K562 (cell line): ENCODE measurements around the gene CNTF. TPM values are rescaled to one million over a fixed set of nuclear protein-coding genes. Genes with fewer than 3 reads are reported as not detected.

Source experiments
- ATAC-seq: fragments of 200-7000 bp; cut with Tn5 transposase; 3 replicates; pipeline ENCODE4 v1.9.1; 2020; ENCODE audit warnings: moderate library complexity
- BruUV-seq: library from RNA; stranded (reverse); fragments of 400-500 nt; replicated peaks from 2 replicates; lab custom pipeline; 2021; lab: Mats Ljungman, UMichigan
- CTCF ChIA-PET: fragments of 300-600 bp; formaldehyde crosslinking; extraction: SDS; loops from one replicate; lab custom pipeline; 2021; ENCODE audit warnings: low intra/inter-chr PET ratio; lab: Yijun Ruan, JAX
- POLR2A ChIA-PET: fragments of 300-600, 350-650 bp; sonication (Branson Sonifier 250); formaldehyde crosslinking; extraction: SDS; loops from one replicate; lab custom pipeline; 2021; ENCODE audit warnings: antibody characterized with exemption, inconsistent platforms; lab: Yijun Ruan, JAX
- DNase-seq, 4 experiments: peaks; one replicate each; pipeline versions ENCODE4 v3.0.0 to v3.0.0-alpha.2; 2011 to 2018; ENCODE audit warnings: low spot score in 3 of 4, mixed read lengths in 3 of 4; ENCODE audit errors: extremely low read depth in 1 of 4
- FAIRE-seq: peaks from 2 replicates; lab custom pipeline; 2011; peaks lifted over from hg19 to GRCh38; lab: Jason Lieb, UNC
- H2AFZ ChIP-seq: 2 replicates; pipeline ENCODE4 v1.6.0; 2011; ENCODE audit warnings: low read depth, low read length, control low read depth, inconsistent platforms
- H3K27ac ChIP-seq: fragments of 200-600 bp; 3 replicates; pipeline ENCODE4 v1.8.0; 2011; ENCODE audit warnings: low read depth, mild to moderate bottlenecking, control low read depth, inconsistent platforms, low read length, moderate library complexity, mixed read lengths; ENCODE audit errors: extremely low read depth
- H3K27me3 ChIP-seq, 2 experiments: fragments of 300-600 bp in 1 of 2; 2 replicates in 1 of 2; 3 replicates in 1 of 2; pipeline versions ENCODE4 v1.6.0 to v1.8.0; 2011; ENCODE audit warnings: inconsistent platforms in 2 of 2, low read length in 2 of 2, mild to moderate bottlenecking in 1 of 2, mixed read lengths in 1 of 2, moderate library complexity in 1 of 2; ENCODE audit not compliant: control insufficient read depth in 2 of 2, insufficient read depth in 2 of 2
- H3K36me3 ChIP-seq: fragments of 300-600 bp; 3 replicates; pipeline ENCODE4 v1.8.0; 2011; ENCODE audit warnings: mild to moderate bottlenecking, low read length, inconsistent platforms; ENCODE audit not compliant: control insufficient read depth, insufficient read depth
- H3K4me1 ChIP-seq, 2 experiments: fragments of 200-600 bp in 1 of 2; replicated peaks in 1 of 2; 2 replicates in 1 of 2; 3 replicates in 1 of 2; pipeline versions ENCODE4 v1.5.1 to v1.8.0; 2011; ENCODE audit warnings: inconsistent platforms in 2 of 2, low read length in 2 of 2, mild to moderate bottlenecking in 1 of 2, mixed read lengths in 1 of 2, moderate library complexity in 1 of 2; ENCODE audit not compliant: control insufficient read depth in 2 of 2, insufficient read depth in 2 of 2
- H3K4me2 ChIP-seq: 2 replicates; pipeline ENCODE4 v1.6.1; 2011; ENCODE audit warnings: low read length, control low read depth, inconsistent platforms, mixed read lengths; ENCODE audit not compliant: insufficient read depth
- H3K4me3 ChIP-seq: fragments of 200-600 bp; sonication (generic), shearing (Covaris generic); 2 replicates; pipeline ENCODE4 v1.5.1; 2016; ENCODE audit warnings: control low read depth, inconsistent platforms
- H3K79me2 ChIP-seq: fragments of 200-600 bp; 3 replicates; pipeline ENCODE4 v1.8.0; 2011; ENCODE audit warnings: low read length, inconsistent platforms; ENCODE audit not compliant: control insufficient read depth, insufficient read depth
- H3K9ac ChIP-seq, 2 experiments: 2 replicates each; pipeline versions ENCODE4 v1.6.0 to v1.6.1; 2011; ENCODE audit warnings: low read depth in 2 of 2, low read length in 2 of 2, control low read depth in 1 of 2, inconsistent platforms in 1 of 2, mild to moderate bottlenecking in 1 of 2, mixed read lengths in 1 of 2; ENCODE audit not compliant: insufficient read depth in 1 of 2
- H3K9me1 ChIP-seq: one replicate; pipeline ENCODE4 v1.6.0; 2011; ENCODE audit warnings: inconsistent platforms, mild to moderate bottlenecking, low read length, moderate library complexity; ENCODE audit not compliant: control insufficient read depth, insufficient read depth
- H3K9me3 ChIP-seq: replicated peaks from 2 replicates; pipeline ENCODE4 v1.5.1; 2011; ENCODE audit warnings: low read depth, low read length, inconsistent platforms; ENCODE audit not compliant: control insufficient read depth, insufficient read depth
- H4K20me1 ChIP-seq: replicated peaks from 2 replicates; pipeline ENCODE4 v1.6.1; 2011; ENCODE audit warnings: low read length, inconsistent platforms, mixed read lengths; ENCODE audit not compliant: control insufficient read depth, insufficient read depth
- BHLHE40 ChIP-seq: IDR thresholded peaks from 2 replicates; pipeline ENCODE4 v1.6.1; 2011; ENCODE audit warnings: low read length, improper control_type of control experiment
- DNMT1 ChIP-seq: fragments of 450-650 bp; IDR thresholded peaks from 2 replicates; pipeline ENCODE4 v1.6.1; 2016; ENCODE audit warnings: antibody characterized with exemption, mild to moderate bottlenecking
- FOSL1 ChIP-seq: fragments of 200-800 bp; sonication (Bioruptor generic); conservative IDR thresholded peaks from 2 replicates; pipeline ENCODE4 v1.6.1; 2016; ENCODE audit warnings: missing genetic modification characterization, missing compliant biosample characterization
- MBD2 ChIP-seq: sonication (generic); IDR thresholded peaks from 2 replicates; pipeline ENCODE4 v1.6.1; 2016; ENCODE audit warnings: low read depth, borderline replicate concordance
- NRF1 ChIP-seq, 2 experiments: fragments of 450-650 bp; IDR thresholded peaks in 1 of 2; conservative IDR thresholded peaks in 1 of 2; 2 replicates each; pipeline ENCODE4 v1.6.1; 2014; ENCODE audit warnings: mild to moderate bottlenecking in 2 of 2
- RFX1 ChIP-seq: fragments of 450-650 bp; IDR thresholded peaks from 2 replicates; pipeline ENCODE4 v1.6.1; 2016; ENCODE audit warnings: mild to moderate bottlenecking, moderate library complexity
- TAF7 ChIP-seq: fragments of 450-650 bp; IDR thresholded peaks from 2 replicates; pipeline ENCODE4 v1.6.1; 2016; ENCODE audit warnings: missing genetic modification characterization, missing compliant biosample characterization
- ZNF324 ChIP-seq: fragments of 250-450 bp; sonication (Bioruptor Pico); IDR thresholded peaks from 2 replicates; pipeline ENCODE4 v1.4.0; 2020; ENCODE audit warnings: mild to moderate bottlenecking
- WGBS: fragments of 100-300 bp; shearing (Covaris generic); methylation state at CpG from one replicate; pipeline ENCODE4 v1.1.6; 2016; ENCODE audit warnings: low coverage, mixed read lengths; ENCODE audit not compliant: insufficient coverage; ENCODE audit errors: missing lambda C conversion rate; 5-methylcytosine and 5-hydroxymethylcytosine counted together
- in situ Hi-C: fragments of 300-500 bp; cut with MboI; formaldehyde crosslinking; loops from 4 replicates; pipeline ENCODE4 v1.15.0; 2018; ENCODE audit warnings: inconsistent platforms, mixed read lengths
- intact Hi-C: fragments of 100-400 bp; cut with micrococcal nuclease; formaldehyde crosslinking; loops from 2 replicates; pipeline ENCODE4 v1.14.2; 2022
- polyA plus RNA-seq, 8 experiments: library from polyadenylated mRNA; depleted of rRNA in 4 of 8; stranded (reverse) in 5 of 8; unstranded in 3 of 8; fragments of >200 nt; fragmentation: Nextera tagmentation in 2 of 8; fragmentation: Illumina TruSeq in 1 of 8; extraction: Ambion mirVana in 2 of 8; extraction: Trizol in 1 of 8; gene quantifications; 2 replicates each; pipeline versions ENCODE4 v1.2.1 to v1.2.3, GENCODE V29; 2011 to 2014; ENCODE audit warnings: inconsistent platforms in 1 of 8, missing spikeins in 1 of 8
- total RNA-seq, 7 experiments: library from RNA; depleted of rRNA in 6 of 7; stranded (reverse); fragments of >200 nt in 6 of 7; fragmentation: Illumina TruSeq in 2 of 7; extraction: Trizol in 2 of 7; gene quantifications; 2 replicates each; pipeline versions ENCODE4 v1.2.1 to v1.2.3, GENCODE V29; 2011 to 2021; ENCODE audit warnings: low replicate concordance in 1 of 7

The CNTF gene
- total and polyA plus RNA-seq, 9 of the 15 experiments (the other 6 are each of a cell fraction or from before 2014, with no cell fraction given), result 0.17 to 5.0 (median 2.3) TPM

DNA sequence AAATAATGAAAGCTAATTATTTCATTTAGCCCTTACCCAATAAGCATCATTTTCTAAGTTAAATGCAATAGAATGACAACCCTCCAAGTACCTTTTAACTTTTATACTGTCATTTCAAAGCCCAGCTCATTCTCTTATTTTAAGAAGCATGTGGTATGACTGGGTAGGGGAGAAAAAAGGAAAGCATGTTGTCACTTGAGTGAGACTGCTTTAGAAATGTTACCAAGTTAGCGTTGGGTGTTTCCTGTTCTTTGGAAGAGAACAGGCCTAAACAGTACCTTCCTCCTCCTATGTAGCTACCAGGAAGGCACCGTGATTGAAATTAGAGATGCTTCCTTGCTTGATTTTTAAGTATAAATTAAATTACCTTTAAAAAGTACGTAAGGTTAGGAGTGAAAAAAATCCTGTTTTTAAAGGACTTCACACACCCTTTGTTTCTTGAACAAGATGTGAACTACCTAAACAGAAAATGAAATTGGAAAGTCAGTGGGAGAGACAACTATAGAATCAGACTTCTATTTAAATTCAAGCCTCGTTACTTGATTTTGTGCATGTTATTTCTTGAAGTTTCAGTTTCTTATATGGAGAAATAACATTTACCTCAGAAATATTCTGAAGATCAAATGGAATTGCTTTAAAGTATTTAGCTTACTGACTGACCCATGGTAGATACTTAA lies 741 bp upstream of the CNTF start:
- Histone ChIP-seq H3K4me3 (no peak overlapping the region), H3K36me3 (peaks cover 95% of the 10 kb centered on the region), H3K4me2 (no peak overlapping the region), H3K27ac (no peak overlapping the region), H3K79me2 (0 out of 3 replicates have a peak, but pooled peaks cover 4% of the 10 kb centered on the region), H2AFZ (no peak overlapping the region), H3K9me3 (no peaks in the 10 kb centered on the region), H3K9me1 (no peaks in the 10 kb centered on the region), H3K4me1 (no peaks in the 10 kb centered on the region), H4K20me1 (no peaks in the 10 kb centered on the region), H3K9ac (no peak overlapping the region), H3K27me3 (no peaks in the 10 kb centered on the region)
- FAIRE-seq, result no peak
- CTCF ChIA-PET, result no interaction called here
- TF ChIP-seq TAF7 (tag) (no peak), FOSL1 (tag) (no peak), BHLHE40 (no peak), DNMT1 (no peak), NRF1 (conservative IDR thresholded peaks at IDR 0.05 in 1 of 2, IDR thresholded peaks at IDR 0.05 in 1 of 2) (no peak), ZNF324 (CRISPR knock-in tag) (no peak), MBD2 (no peak), RFX1 (no peak)
- BruUV-seq, result no TSS peak
- intact Hi-C loops (no loop called here), in situ Hi-C loops (no loop called here)
- no peak for ATAC-seq
- no peak for DNase-seq
- POLR2A ChIA-PET, result interaction anchor here (0.5 to 1.2 kb wide), 2 partner anchors 8 to 529 kb away, joined by 3 read pairs; no protein-coding TSS in a partner anchor
- 95% methylated on average over 4 of the region's 4 CpGs for WGBS
